CD14-positive monocyte (primary cell): ENCODE results near the gene TMEM87B. TPM values are rescaled to one million over a fixed set of nuclear protein-coding genes. Genes with fewer than 3 reads are reported as not detected.

Experiments
- DNase-seq, 3 donors: peaks; one replicate each; pipeline ENCODE4 v3.0.0-alpha.2; 2011 to 2022
- H2AFZ ChIP-seq: 2 replicates; pipeline ENCODE4 v1.6.0; 2012; ENCODE audit warnings: mild to moderate bottlenecking, low read depth, low read length, inconsistent platforms; ENCODE audit not compliant: insufficient read depth, poor library complexity, severe bottlenecking
- H3K27ac ChIP-seq, 2 donors: 1 replicate in 1 of 2; 2 replicates in 1 of 2; pipeline ENCODE4 v1.5.1; 2012 to 2013; ENCODE audit warnings: low read length in 2 of 2, control low read depth in 1 of 2, inconsistent platforms in 1 of 2, low read depth in 1 of 2, mild to moderate bottlenecking in 1 of 2
- H3K27me3 ChIP-seq, 2 donors: one replicate each; pipeline versions ENCODE4 v1.6.0 to v1.6.1; 2011 to 2013; ENCODE audit warnings: low read length in 2 of 2; ENCODE audit not compliant: control insufficient read depth in 2 of 2, insufficient read depth in 2 of 2
- H3K36me3 ChIP-seq, 2 donors: replicated peaks in 1 of 2; 1 replicate in 1 of 2; 2 replicates in 1 of 2; pipeline versions ENCODE4 v1.5.1 to v1.6.1; 2012 to 2013; ENCODE audit warnings: low read length in 2 of 2, control low read depth in 1 of 2, inconsistent platforms in 1 of 2, mild to moderate bottlenecking in 1 of 2; ENCODE audit not compliant: insufficient read depth in 2 of 2, control insufficient read depth in 1 of 2
- H3K4me1 ChIP-seq, 2 donors: 1 replicate in 1 of 2; 2 replicates in 1 of 2; pipeline versions ENCODE4 v1.5.1 to v1.6.1; 2012 to 2013; ENCODE audit warnings: low read length in 2 of 2, control low read depth in 1 of 2, inconsistent platforms in 1 of 2, mild to moderate bottlenecking in 1 of 2, moderate library complexity in 1 of 2; ENCODE audit not compliant: insufficient read depth in 2 of 2, control insufficient read depth in 1 of 2
- H3K4me2 ChIP-seq: replicated peaks from 2 replicates; pipeline ENCODE3; 2012; ENCODE audit warnings: low read length, moderate library complexity, mild to moderate bottlenecking; ENCODE audit not compliant: poor library complexity, severe bottlenecking; ENCODE audit errors: extremely low read depth
- H3K4me3 ChIP-seq, 3 experiments: fragments of 200-600 bp in 1 of 3; sonication (generic) in 1 of 3; replicated peaks in 1 of 3; 1 replicate in 2 of 3; 2 replicates in 1 of 3; pipeline ENCODE4 v1.5.1; 2011 to 2013; ENCODE audit warnings: low read length in 3 of 3, mild to moderate bottlenecking in 3 of 3, control low read depth in 2 of 3, low read depth in 2 of 3, inconsistent platforms in 1 of 3, moderate library complexity in 1 of 3
- H3K79me2 ChIP-seq: 2 replicates; pipeline ENCODE4 v1.6.0; 2012; ENCODE audit warnings: mild to moderate bottlenecking, control low read depth, inconsistent platforms, low read length, moderate library complexity; ENCODE audit not compliant: insufficient read depth
- H3K9ac ChIP-seq: 2 replicates; pipeline ENCODE4 v1.6.0; 2017; ENCODE audit warnings: low read length, mild to moderate bottlenecking; ENCODE audit not compliant: insufficient read depth, poor library complexity, severe bottlenecking
- H3K9me3 ChIP-seq, 2 donors: replicated peaks in 1 of 2; 1 replicate in 1 of 2; 2 replicates in 1 of 2; pipeline versions ENCODE4 v1.5.1 to v1.6.1; 2012 to 2013; ENCODE audit warnings: low read length in 2 of 2, control low read depth in 1 of 2; ENCODE audit not compliant: control insufficient read depth in 1 of 2, insufficient read depth in 1 of 2
- H4K20me1 ChIP-seq: 2 replicates; pipeline ENCODE4 v1.6.0; 2012; ENCODE audit warnings: mild to moderate bottlenecking, low read length, control low read depth, moderate library complexity; ENCODE audit not compliant: insufficient read depth
- H3K27ac Mint-ChIP-seq, 7 donors: one replicate each; pipeline ENCODE4 v1.8.0; 2020; ENCODE audit warnings: mild to moderate bottlenecking in 7 of 7, mixed read lengths in 7 of 7, moderate library complexity in 6 of 7, inconsistent platforms in 2 of 7
- H3K27me3 Mint-ChIP-seq, 3 donors: one replicate each; pipeline ENCODE4 v1.8.0; 2021 to 2022; ENCODE audit warnings: low read depth in 3 of 3, mild to moderate bottlenecking in 3 of 3, mixed read lengths in 3 of 3, moderate library complexity in 3 of 3, inconsistent platforms in 1 of 3
- H3K36me3 Mint-ChIP-seq, 2 donors: one replicate each; pipeline ENCODE4 v1.8.0; 2020; ENCODE audit warnings: mixed read lengths in 2 of 2, inconsistent platforms in 1 of 2, mild to moderate bottlenecking in 1 of 2
- H3K4me1 Mint-ChIP-seq: one replicate; pipeline ENCODE4 v1.8.0; 2020; ENCODE audit warnings: mild to moderate bottlenecking, mixed read lengths
- H3K4me3 Mint-ChIP-seq, 2 donors: one replicate each; pipeline ENCODE4 v1.8.0; 2020; ENCODE audit warnings: mild to moderate bottlenecking in 2 of 2, mixed read lengths in 2 of 2, moderate library complexity in 1 of 2
- H3K9me3 Mint-ChIP-seq, 7 donors: one replicate each; pipeline ENCODE4 v1.8.0; 2020 to 2022; ENCODE audit warnings: mixed read lengths in 7 of 7, mild to moderate bottlenecking in 6 of 7, moderate library complexity in 6 of 7, inconsistent platforms in 2 of 7
- CTCF ChIP-seq: fragments of 200-600 bp; IDR thresholded peaks from one replicate; pipeline ENCODE4 v1.8.0; 2022; ENCODE audit warnings: antibody characterized with exemption, mild to moderate bottlenecking
- WGBS: methylation state at CpG from one replicate; pipeline ENCODE4 v1.1.5; 2013; ENCODE audit warnings: missing lambda C conversion rate; ENCODE audit not compliant: insufficient coverage; 5-methylcytosine and 5-hydroxymethylcytosine counted together
- intact Hi-C, 2 donors: fragments of 100-400 bp; cut with micrococcal nuclease; formaldehyde crosslinking; loops; one replicate each; pipeline versions ENCODE4 v1.15.0 to v1.15.1; 2023
- polyA plus RNA-seq, 3 donors: library from polyadenylated mRNA; depleted of rRNA in 1 of 3; unstranded in 2 of 3; stranded (reverse) in 1 of 3; fragments of 300-500 nt in 2 of 3; fragments of >200 nt in 1 of 3; fragmentation: Illumina TruSeq in 2 of 3; gene quantifications; 1 replicate in 2 of 3; 2 replicates in 1 of 3; pipeline ENCODE4 v1.2.3, GENCODE V29; 2012 to 2021

Gene TMEM87B
- polyA plus RNA-seq, 3 donors, result 9.1 to 13.4 (median 11.4) TPM

GRCh38 chr2:112050316-112050715 is 4.8 kb upstream of the TMEM87B start:
- Mint-ChIP-seq H3K4me3 (no peak overlapping the region), H3K27me3 (peaks cover 2 to 4% (median 3%) of the 10 kb centered on the region in 3 donors), H3K27ac (no peak overlapping the region), H3K4me1 (peaks cover 22% of the 10 kb centered on the region), H3K9me3 (peaks cover 0 to 7% (median 4%) of the 10 kb centered on the region in 7 donors), H3K36me3 (peaks cover 2 to 3% of the 10 kb centered on the region in 2 donors)
- WGBS, result no CpG with 5 or more reads among the region's 1 CpG
- no peaks in the 10 kb centered on the region for H3K27me3 ChIP-seq
- no peaks in the 10 kb centered on the region for H3K9me3 ChIP-seq
- DNase-seq, result no peak
- peaks cover 19 to 23% of the 10 kb centered on the region in 2 donors for H3K4me1 ChIP-seq
- intact Hi-C loops, result loop anchor here (5.0 to 10.0 kb wide), 4 partner anchors 43 to 384 kb away; partner anchors contain the start of genes RGPD8 (in 1 of the 2), ZC3H6 (in 1 of the 2) and ZC3H8 (in 1 of the 2)
- H3K36me3 ChIP-seq, result no peaks in the 10 kb centered on the region
- no peak overlapping the region for H3K4me2 ChIP-seq
- H4K20me1 ChIP-seq, result no peaks in the 10 kb centered on the region
- TF ChIP-seq CTCF, result no peak
- no peak overlapping the region for H3K27ac ChIP-seq
- no peak overlapping the region for H3K9ac ChIP-seq
- no peak overlapping the region for H3K4me3 ChIP-seq
- H3K79me2 ChIP-seq, result peaks cover under 1% of the 10 kb centered on the region
- no peak overlapping the region for H2AFZ ChIP-seq

- Histone ChIP-seq H2AFZ (peak overlapping the region; percentile 94), H3K27me3 (no peaks in the 10 kb centered on the region), H3K79me2 (peaks cover 35% of the 10 kb centered on the region), H3K4me3 (peak overlapping the region; percentile 69 to 94 (median 88)), H3K9ac (peak overlapping the region; percentile 63), H4K20me1 (peaks cover 31% of the 10 kb centered on the region), H3K4me2 (peak overlapping the region; percentile 74), H3K36me3 (peaks cover 0 to 2% of the 10 kb centered on the region in 2 donors), H3K4me1 (peaks cover 22 to 35% of the 10 kb centered on the region in 2 donors), H3K27ac (peak overlapping the region; percentile 80 to 89), H3K9me3 (no peaks in the 10 kb centered on the region)
- Mint-ChIP-seq H3K4me3 (peak overlapping the region; percentile 94 to 99), H3K9me3 (peaks cover 0 to 3% (median 0%) of the 10 kb centered on the region in 7 donors), H3K27me3 (peaks cover 0 to 7% (median 3%) of the 10 kb centered on the region in 3 donors), H3K27ac (peak overlapping the region; percentile 94 to 100 (median 98)), H3K36me3 (peaks cover 11 to 14% of the 10 kb centered on the region in 2 donors), H3K4me1 (peaks cover 38% of the 10 kb centered on the region)
- no peak for TF ChIP-seq CTCF
- 2% methylated on average over 39 of the region's 62 CpGs for WGBS
- intact Hi-C loops, result loop anchor here (5.0 to 10.0 kb wide), 4 partner anchors 47 to 381 kb away; partner anchors contain the start of genes RGPD8 (in 1 of the 2), ZC3H6 (in 1 of the 2) and ZC3H8 (in 1 of the 2)
- peak; percentile 88 to 93 (median 92) for DNase-seq
These were observed 887 bp upstream of the TMEM87B start for GRCh38 chr2:112053917-112054846.
